Mammary microvascular endothelial cell (primary cell): ENCODE data around the gene TBC1D20. TPM values are rescaled to one million over a fixed set of nuclear protein-coding genes. Genes with fewer than 3 reads are reported as not detected.

Experiments used
- total RNA-seq: library from RNA; depleted of rRNA; stranded (reverse); fragments of >200 nt; gene quantifications from 2 replicates; pipeline ENCODE4 v1.2.3, GENCODE V29; 2015

Gene TBC1D20
- 23.3 and 28.2 TPM in 2 replicates for total RNA-seq

GRCh38 chr20:462199-462991 lies at the start of gene TBC1D20:
TBC1D20 (minus strand) TSS chr20:462533; CDS start chr20:462405, 128 bp downstream.

GRCh38 chr20:407953-408842 lies 54.1 kb downstream of the TBC1D20 start, which contains the start of gene RBCK1:
RBCK1 (plus strand) TSS chr20:408299; CDS start chr20:408758, 459 bp downstream.

Other genes with a start within 250 kb of the TBC1D20 start
- gene DEFB129, start 235.3 kb downstream of the TBC1D20 start, total RNA-seq, result not detected in 2 replicates
- gene DEFB132, start 204.8 kb downstream of the TBC1D20 start, total RNA-seq, result not detected in 2 replicates
- gene C20orf96, start 171.8 kb downstream of the TBC1D20 start, total RNA-seq, result 1.3 and 3.3 TPM in 2 replicates
- gene ZCCHC3, start 165.0 kb downstream of the TBC1D20 start, total RNA-seq, result 18.2 and 19.3 TPM in 2 replicates
- gene SOX12, start 137.0 kb downstream of the TBC1D20 start, total RNA-seq, result 9.9 TPM in 2 replicates
- 32.0 and 35.9 TPM in 2 replicates for gene NRSN2, start 115.4 kb downstream of the TBC1D20 start, total RNA-seq
- gene TRIB3, start 81.8 kb downstream of the TBC1D20 start, total RNA-seq, result 72.6 and 78.5 TPM in 2 replicates
- 95.5 and 97.1 TPM in 2 replicates for gene RBCK1, start 54.2 kb downstream of the TBC1D20 start, total RNA-seq
- gene CSNK2A1, start 81.3 kb upstream of the TBC1D20 start, total RNA-seq, result 79.3 and 129 TPM in 2 replicates
- gene TCF15, start 147.8 kb upstream of the TBC1D20 start, total RNA-seq, result 8.6 and 10.7 TPM in 2 replicates
- gene SRXN1, start 190.7 kb upstream of the TBC1D20 start, total RNA-seq, result 68.0 and 69.1 TPM in 2 replicates
- not detected in 2 replicates for gene SCRT2, start 213.3 kb upstream of the TBC1D20 start, total RNA-seq